Spinal cord (tissue), 10 donors: ENCODE data around the gene CPB1. TPM values are rescaled to one million over a fixed set of nuclear protein-coding genes. Genes with fewer than 3 reads are reported as not detected.

Source experiments
- DNase-seq, 6 donors: peaks; one replicate each; pipeline versions ENCODE4 v3.0.0 to v3.0.0-alpha.2; 2013 to 2015; ENCODE audit warnings: low spot score in 6 of 6, low read depth in 4 of 6
- H3K27ac ChIP-seq: one replicate; pipeline ENCODE4 v1.5.1; 2013; ENCODE audit warnings: low read depth, low read length, control low read depth
- H3K27me3 ChIP-seq: one replicate; pipeline ENCODE4 v1.6.1; 2013; ENCODE audit warnings: low read length; ENCODE audit not compliant: control insufficient read depth, insufficient read depth
- H3K36me3 ChIP-seq: one replicate; pipeline ENCODE4 v1.6.1; 2013; ENCODE audit warnings: low read length; ENCODE audit not compliant: control insufficient read depth, insufficient read depth
- H3K4me1 ChIP-seq: one replicate; pipeline ENCODE4 v1.6.1; 2013; ENCODE audit warnings: low read length; ENCODE audit not compliant: control insufficient read depth, insufficient read depth
- H3K4me3 ChIP-seq: one replicate; pipeline ENCODE4 v1.5.1; 2013; ENCODE audit warnings: low read depth, low read length, control low read depth
- H3K9me3 ChIP-seq: one replicate; pipeline ENCODE4 v1.6.1; 2013; ENCODE audit warnings: low read length; ENCODE audit not compliant: control insufficient read depth, insufficient read depth
- WGBS: methylation state at CpG from one replicate; pipeline ENCODE4 v1.1.5; 2013; ENCODE audit warnings: missing lambda C conversion rate; ENCODE audit not compliant: insufficient coverage; 5-methylcytosine and 5-hydroxymethylcytosine counted together
- polyA plus RNA-seq, 2 donors: library from polyadenylated mRNA; unstranded; fragments of 120-200 nt; gene quantifications; one replicate each; pipeline ENCODE4 v1.2.1, GENCODE V29; 2013; ENCODE audit not compliant: insufficient read length in 2 of 2
- total RNA-seq, 2 donors: library from RNA; depleted of rRNA in 1 of 2; stranded (reverse); fragments of 120-200 nt in 1 of 2; fragments of >200 nt in 1 of 2; gene quantifications; one replicate each; pipeline versions ENCODE4 v1.2.3 to v1.2.4, GENCODE V29; 2013 to 2014
- donor health status: healthy.

CPB1 gene
- total and polyA plus RNA-seq, 4 donors = 0.17 to 0.30 (median 0.19) TPM; not detected in 1

- Histone ChIP-seq H3K4me1 (no peaks in the 10 kb centered on the region), H3K9me3 (no peaks in the 10 kb centered on the region), H3K27me3 (no peaks in the 10 kb centered on the region), H3K36me3 (no peaks in the 10 kb centered on the region), H3K4me3 (no peak overlapping the region), H3K27ac (no peak overlapping the region)
- no peak for DNase-seq
- no CpG with 5 or more reads among the region's 4 CpGs for WGBS
These were observed 74.6 kb downstream of the CPB1 start for GRCh38 chr3:148901987-148902791.

GRCh38 chr3:148903022-148903442, 75.4 kb downstream of the CPB1 start:
- no peak for DNase-seq
- H3K27ac ChIP-seq = no peak overlapping the region
- H3K36me3 ChIP-seq = no peaks in the 10 kb centered on the region
- H3K4me3 ChIP-seq = no peak overlapping the region
- no peaks in the 10 kb centered on the region for H3K9me3 ChIP-seq
- WGBS = 83% methylated on average over 1 of the region's 2 CpGs
- no peaks in the 10 kb centered on the region for H3K27me3 ChIP-seq
- no peaks in the 10 kb centered on the region for H3K4me1 ChIP-seq

- Histone ChIP-seq H3K9me3 (no peaks in the 10 kb centered on the region), H3K4me1 (no peaks in the 10 kb centered on the region), H3K27ac (no peak overlapping the region), H3K36me3 (no peaks in the 10 kb centered on the region), H3K4me3 (no peak overlapping the region), H3K27me3 (no peaks in the 10 kb centered on the region)
- no peak for DNase-seq
These were observed 76.3 kb downstream of the CPB1 start for GRCh38 chr3:148903941-148904340.

- Histone ChIP-seq H3K27ac (no peak overlapping the region), H3K36me3 (no peaks in the 10 kb centered on the region), H3K9me3 (no peaks in the 10 kb centered on the region), H3K4me1 (no peaks in the 10 kb centered on the region), H3K27me3 (no peaks in the 10 kb centered on the region), H3K4me3 (no peak overlapping the region)
- no CpG with 5 or more reads among the region's 2 CpGs for whole genome bisulfite sequencing
- peak in 2 of 6 donors; percentile 5 to 54 for DNase-seq
These were observed 79.1 kb downstream of the CPB1 start for GRCh38 chr3:148906667-148907066.

Other genes with a start within 250 kb of the CPB1 start
- 1 to 10 TPM; 5.2 to 5.9 TPM for gene AGTR1, start 129.9 kb upstream of the CPB1 start, total RNA-seq
- gene AGTR1, start 129.9 kb upstream of the CPB1 start, polyA plus RNA-seq = 1 to 10 TPM; 1.6 to 2.6 TPM
- 1 to 10 TPM; 2.6 to 4.5 TPM for gene CPA3, start 37.5 kb downstream of the CPB1 start, total RNA-seq
- gene CPA3, start 37.5 kb downstream of the CPB1 start, polyA plus RNA-seq = under 1 TPM in 1 of 2 donors, not detected in 1; 0.89 TPM
- gene GYG1, start 163.7 kb downstream of the CPB1 start, total RNA-seq = 10 to 100 TPM; 27.1 to 53.4 TPM
- gene GYG1, start 163.7 kb downstream of the CPB1 start, polyA plus RNA-seq = 10 to 100 TPM; 48.9 to 54.3 TPM